HL-60 (cell line): ENCODE data around the gene ACAD9.

Source experiments
- CTCF ChIP-seq: IDR thresholded peaks from one replicate; pipeline ENCODE4 v1.5.1; 2011; ENCODE audit warnings: low read length, control low read depth, inconsistent platforms; ENCODE audit not compliant: insufficient read depth
- GABPA ChIP-seq: IDR thresholded peaks from 2 replicates; pipeline ENCODE4 v1.6.1; 2012; ENCODE audit warnings: low read depth
- POLR2AphosphoS5 ChIP-seq: IDR thresholded peaks from 2 replicates; pipeline ENCODE4 v1.6.1; 2012; ENCODE audit warnings: low read depth
- REST ChIP-seq: IDR thresholded peaks from 2 replicates; pipeline ENCODE4 v1.6.1; 2012; ENCODE audit warnings: low read depth; ENCODE audit not compliant: insufficient replicate concordance
- SPI1 ChIP-seq: IDR thresholded peaks from 2 replicates; pipeline ENCODE4 v1.6.1; 2012; ENCODE audit warnings: low read depth, mild to moderate bottlenecking, borderline replicate concordance

- TF ChIP-seq CTCF (no peak), POLR2AphosphoS5 (no peak), REST (no peak), SPI1 (no peak), GABPA (no peak)
These were observed 15.9 kb upstream of the ACAD9 start for GRCh38 chr3:128863560-128863959.
